ENCODE results near the gene RANBP3L.
"Not testable (repeated sequence)": the region's sequence is repeated elsewhere in the genome, so short reads cannot be mapped to it uniquely, and the experiment has no call there.

RANBP3L gene

GRCh38 chr5:36209664-36210063 lies 92.0 kb downstream of the RANBP3L start:
- no peak for DNase-seq (ENCODE audit: low read depth in 3 of 3, low spot score in 1 of 3)

DNA sequence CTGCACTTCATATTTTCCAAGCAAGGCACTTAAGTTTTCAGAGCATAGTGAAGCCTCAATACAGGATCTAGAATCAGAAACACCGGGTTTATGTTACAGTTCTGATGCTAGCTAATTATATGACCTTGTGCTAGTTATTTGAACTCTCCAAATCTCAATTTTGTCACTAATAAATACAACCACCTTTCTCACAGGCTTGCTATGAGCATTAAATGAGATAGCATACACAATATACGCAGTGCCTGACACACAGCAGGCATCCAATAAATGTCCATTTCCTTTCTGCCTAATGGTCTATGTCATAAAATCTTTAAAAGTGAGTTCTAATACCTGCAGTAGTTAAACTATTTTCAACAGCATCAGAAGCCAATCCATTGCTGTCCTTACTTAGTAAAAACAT lies 92.9 kb downstream of the RANBP3L start:
- no peak for DNase-seq (ENCODE audit: low read depth in 3 of 3, low spot score in 1 of 3)

- no peak for DNase-seq (ENCODE audit: low read depth in 3 of 3, low spot score in 1 of 3)
Measured at GRCh38 chr5:36206913-36207312, 94.8 kb downstream of the RANBP3L start.

GRCh38 chr5:36205329-36205728 lies 96.4 kb downstream of the RANBP3L start:
- DNase-seq (ENCODE audit: low read depth in 3 of 3, low spot score in 1 of 3), result no peak

GRCh38 chr5:36202521-36202961 lies 99.2 kb downstream of the RANBP3L start:
- DNase-seq (ENCODE audit: low read depth in 3 of 3, low spot score in 1 of 3), result no peak

- no peak for DNase-seq (ENCODE audit: low read depth in 3 of 3, low spot score in 1 of 3)
Measured at GRCh38 chr5:36200513-36200912, 101.2 kb downstream of the RANBP3L start.

GRCh38 chr5:36199620-36200019 lies 102.1 kb downstream of the RANBP3L start:
- no peak for DNase-seq (ENCODE audit: low read depth in 3 of 3, low spot score in 1 of 3)

GRCh38 chr5:36198783-36199182 lies 102.9 kb downstream of the RANBP3L start:
- DNase-seq (ENCODE audit: low read depth in 3 of 3, low spot score in 1 of 3), result not testable (repeated sequence)

All from stimulated activated CD4-positive, alpha-beta T cell treated with anti-CD3 and anti-CD28 coated beads, TNF-alpha, amount 100 ng/mL, for 1 hour (primary cell).